Esophagus muscularis mucosa (tissue), 3 donors: ENCODE data around the gene PPP4R1.

Experiments
- POLR2A ChIP-seq: fragments of 450-650 bp; IDR thresholded peaks from one replicate; pipeline ENCODE4 v1.6.1; 2017; ENCODE audit warnings: antibody characterized with exemption, moderate library complexity, mild to moderate bottlenecking, low read depth
- TF ChIP-seq, protein P1 (sequence below), 3 experiments: fragments of 200-600 bp in 2 of 3; fragments of 450-650 bp in 1 of 3; sonication (generic) in 2 of 3; IDR thresholded peaks; one replicate each; pipeline ENCODE4 v1.5.1; 2017 to 2019; ENCODE audit warnings: antibody characterized with exemption in 3 of 3, mild to moderate bottlenecking in 2 of 3, moderate library complexity in 1 of 3

DNA sequence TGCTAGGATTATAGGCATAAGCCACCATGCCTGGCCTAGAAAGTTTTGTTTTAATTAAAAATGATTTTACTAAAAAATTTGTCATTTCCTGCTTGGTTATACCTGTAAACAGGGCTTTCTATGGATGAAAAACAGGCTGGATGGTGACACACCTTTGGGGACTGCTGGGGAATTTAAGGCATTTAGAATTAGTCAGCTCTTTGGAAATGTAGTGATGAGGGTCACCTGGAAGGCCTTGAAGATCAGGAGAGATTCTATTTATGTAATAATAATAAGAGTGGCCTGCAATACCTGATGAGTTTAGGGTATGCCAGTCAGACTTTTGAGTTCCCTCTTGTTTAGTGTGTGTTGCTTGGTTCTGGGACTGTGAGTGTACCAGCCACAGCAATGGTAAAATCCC lies 87.9 kb downstream of the PPP4R1 start:
- TF ChIP-seq POLR2A = no peak
- TF ChIP-seq, protein P1, sequence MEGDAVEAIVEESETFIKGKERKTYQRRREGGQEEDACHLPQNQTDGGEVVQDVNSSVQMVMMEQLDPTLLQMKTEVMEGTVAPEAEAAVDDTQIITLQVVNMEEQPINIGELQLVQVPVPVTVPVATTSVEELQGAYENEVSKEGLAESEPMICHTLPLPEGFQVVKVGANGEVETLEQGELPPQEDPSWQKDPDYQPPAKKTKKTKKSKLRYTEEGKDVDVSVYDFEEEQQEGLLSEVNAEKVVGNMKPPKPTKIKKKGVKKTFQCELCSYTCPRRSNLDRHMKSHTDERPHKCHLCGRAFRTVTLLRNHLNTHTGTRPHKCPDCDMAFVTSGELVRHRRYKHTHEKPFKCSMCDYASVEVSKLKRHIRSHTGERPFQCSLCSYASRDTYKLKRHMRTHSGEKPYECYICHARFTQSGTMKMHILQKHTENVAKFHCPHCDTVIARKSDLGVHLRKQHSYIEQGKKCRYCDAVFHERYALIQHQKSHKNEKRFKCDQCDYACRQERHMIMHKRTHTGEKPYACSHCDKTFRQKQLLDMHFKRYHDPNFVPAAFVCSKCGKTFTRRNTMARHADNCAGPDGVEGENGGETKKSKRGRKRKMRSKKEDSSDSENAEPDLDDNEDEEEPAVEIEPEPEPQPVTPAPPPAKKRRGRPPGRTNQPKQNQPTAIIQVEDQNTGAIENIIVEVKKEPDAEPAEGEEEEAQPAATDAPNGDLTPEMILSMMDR (IDR thresholded peaks at IDR 0.05) = no peak
